GM12878 (cell line): ENCODE data around the gene FDPS.

ENCODE experiments used
- EZH2 ChIP-seq: IDR thresholded peaks from 2 replicates; pipeline ENCODE4 v1.6.1; 2012; ENCODE audit warnings: low read depth, mild to moderate bottlenecking, control low read depth, inconsistent platforms, low read length, borderline replicate concordance; ENCODE audit not compliant: control insufficient read depth
- FOXM1 ChIP-seq: IDR thresholded peaks from 2 replicates; pipeline ENCODE4 v1.6.1; 2012; ENCODE audit warnings: low read depth, mild to moderate bottlenecking, inconsistent platforms, low read length, moderate library complexity
- KDM1A ChIP-seq: fragments of 200-600 bp; sonication (generic); IDR thresholded peaks from 2 replicates; pipeline ENCODE4 v1.6.1; 2016; ENCODE audit warnings: borderline replicate concordance
- MYC ChIP-seq: IDR thresholded peaks from 2 replicates; pipeline ENCODE4 v1.6.1; 2011; ENCODE audit warnings: mild to moderate bottlenecking, low read length, moderate library complexity, inconsistent platforms; ENCODE audit not compliant: insufficient read depth, insufficient replicate concordance, insufficient read length, severe bottlenecking
- POLR2A ChIP-seq: IDR thresholded peaks from 2 replicates; pipeline ENCODE4 v1.6.1; 2011; ENCODE audit warnings: low read depth, mild to moderate bottlenecking, low read length
- POLR2AphosphoS5 ChIP-seq: IDR thresholded peaks from 2 replicates; pipeline ENCODE4 v1.6.1; 2011; ENCODE audit warnings: mild to moderate bottlenecking, low read length, inconsistent platforms
- REST ChIP-seq: IDR thresholded peaks from 2 replicates; pipeline ENCODE4 v1.6.1; 2012; ENCODE audit warnings: mild to moderate bottlenecking, low read depth, low read length
- RFX5 ChIP-seq: IDR thresholded peaks from 2 replicates; pipeline ENCODE4 v1.6.1; 2011; ENCODE audit warnings: low read depth, low read length, improper control_type of control experiment
- SMC3 ChIP-seq: IDR thresholded peaks from 2 replicates; pipeline ENCODE4 v1.6.1; 2011; ENCODE audit warnings: low read length, improper control_type of control experiment, borderline replicate concordance
- SP1 ChIP-seq: IDR thresholded peaks from one replicate; pipeline ENCODE4 v1.6.1; 2011; ENCODE audit warnings: low read depth, low read length
- TCF12 ChIP-seq: IDR thresholded peaks from 2 replicates; pipeline ENCODE4 v1.6.1; 2011; ENCODE audit warnings: low read depth, mild to moderate bottlenecking, low read length
- TF ChIP-seq, protein P1 (sequence below), 3 experiments: IDR thresholded peaks in 2 of 3; conservative IDR thresholded peaks in 1 of 3; 2 replicates each; pipeline ENCODE4 v1.5.1; 2011; ENCODE audit warnings: low read depth in 3 of 3, low read length in 3 of 3, mild to moderate bottlenecking in 3 of 3, control low read depth in 2 of 3, moderate library complexity in 2 of 3, inconsistent platforms in 1 of 3, mixed read lengths in 1 of 3; ENCODE audit not compliant: control insufficient read depth in 2 of 3, insufficient read depth in 1 of 3; ENCODE audit errors: extremely low read depth in 1 of 3
- TF ChIP-seq, protein P2 (sequence below): fragments of 450-650 bp; IDR thresholded peaks from 2 replicates; pipeline ENCODE4 v1.6.1; 2014; ENCODE audit warnings: mild to moderate bottlenecking

GRCh38 chr1:155277070-155277901, 31.4 kb upstream of the FDPS start, which contains the start of gene HCN3:
- TF ChIP-seq, protein P1, sequence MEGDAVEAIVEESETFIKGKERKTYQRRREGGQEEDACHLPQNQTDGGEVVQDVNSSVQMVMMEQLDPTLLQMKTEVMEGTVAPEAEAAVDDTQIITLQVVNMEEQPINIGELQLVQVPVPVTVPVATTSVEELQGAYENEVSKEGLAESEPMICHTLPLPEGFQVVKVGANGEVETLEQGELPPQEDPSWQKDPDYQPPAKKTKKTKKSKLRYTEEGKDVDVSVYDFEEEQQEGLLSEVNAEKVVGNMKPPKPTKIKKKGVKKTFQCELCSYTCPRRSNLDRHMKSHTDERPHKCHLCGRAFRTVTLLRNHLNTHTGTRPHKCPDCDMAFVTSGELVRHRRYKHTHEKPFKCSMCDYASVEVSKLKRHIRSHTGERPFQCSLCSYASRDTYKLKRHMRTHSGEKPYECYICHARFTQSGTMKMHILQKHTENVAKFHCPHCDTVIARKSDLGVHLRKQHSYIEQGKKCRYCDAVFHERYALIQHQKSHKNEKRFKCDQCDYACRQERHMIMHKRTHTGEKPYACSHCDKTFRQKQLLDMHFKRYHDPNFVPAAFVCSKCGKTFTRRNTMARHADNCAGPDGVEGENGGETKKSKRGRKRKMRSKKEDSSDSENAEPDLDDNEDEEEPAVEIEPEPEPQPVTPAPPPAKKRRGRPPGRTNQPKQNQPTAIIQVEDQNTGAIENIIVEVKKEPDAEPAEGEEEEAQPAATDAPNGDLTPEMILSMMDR (IDR thresholded peaks at IDR 0.05 in 2 of 3, conservative IDR thresholded peaks at IDR 0.05 in 1 of 3; ENCODE audit: control insufficient read depth in 2 of 3, extremely low read depth in 1 of 3, insufficient read depth in 1 of 3, low read depth in 3 of 3, low read length in 3 of 3) = peak; percentile 46 to 72 (median 54); a peak in 5 of 6 replicates
- TF ChIP-seq MYC = no peak
- TF ChIP-seq EZH2 = no peak
- peak; percentile 59; the same call in 1 of the 2 replicates for TF ChIP-seq SMC3
- no peak for TF ChIP-seq POLR2AphosphoS5
- TF ChIP-seq FOXM1 = no peak
- TF ChIP-seq, protein P2, sequence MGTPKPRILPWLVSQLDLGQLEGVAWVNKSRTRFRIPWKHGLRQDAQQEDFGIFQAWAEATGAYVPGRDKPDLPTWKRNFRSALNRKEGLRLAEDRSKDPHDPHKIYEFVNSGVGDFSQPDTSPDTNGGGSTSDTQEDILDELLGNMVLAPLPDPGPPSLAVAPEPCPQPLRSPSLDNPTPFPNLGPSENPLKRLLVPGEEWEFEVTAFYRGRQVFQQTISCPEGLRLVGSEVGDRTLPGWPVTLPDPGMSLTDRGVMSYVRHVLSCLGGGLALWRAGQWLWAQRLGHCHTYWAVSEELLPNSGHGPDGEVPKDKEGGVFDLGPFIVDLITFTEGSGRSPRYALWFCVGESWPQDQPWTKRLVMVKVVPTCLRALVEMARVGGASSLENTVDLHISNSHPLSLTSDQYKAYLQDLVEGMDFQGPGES = no peak
- TF ChIP-seq REST = 0 out of 2 replicates have a peak, but pooled peaks have one; percentile 7
- TF ChIP-seq RFX5 = no peak
- TF ChIP-seq TCF12 = no peak
- no peak for TF ChIP-seq KDM1A
- no peak for TF ChIP-seq POLR2A
- TF ChIP-seq SP1 = peak; percentile 82
